Measurements from ENCODE around the gene VAMP2.
A peak's percentile ranks its signal among the peaks of the same experiment; 100 is the strongest.

Gene VAMP2

GRCh38 chr17:8118769-8119580 is 43.8 kb downstream of the VAMP2 start:
- peak; percentile 91 for TF ChIP-seq CTCF (conservative IDR thresholded peaks at IDR 0.05; ENCODE audit: low read depth, low read length)
- H3K4me3 ChIP-seq (ENCODE audit: low read length) = peak overlapping the region; percentile 78
- DNase-seq (ENCODE audit: low read depth) = no peak

GRCh38 chr17:8117980-8118768 is 44.6 kb downstream of the VAMP2 start, which contains the start of gene ALOXE3:
TSS of gene ALOXE3 (minus strand) at chr17:8118514. CDS start at chr17:8117990, 524 bp downstream.
- no peak for TF ChIP-seq CTCF (conservative IDR thresholded peaks at IDR 0.05; ENCODE audit: low read depth, low read length)
- H3K4me3 ChIP-seq (ENCODE audit: low read length) = peak within 1 kb of the TSS; percentile 78
- no peak for DNase-seq (ENCODE audit: low read depth)

GRCh38 chr17:8117367-8117979 is 45.3 kb downstream of the VAMP2 start:
- no peak for TF ChIP-seq CTCF (conservative IDR thresholded peaks at IDR 0.05; ENCODE audit: low read depth, low read length)
- DNase-seq (ENCODE audit: low read depth) = no peak
- H3K4me3 ChIP-seq (ENCODE audit: low read length) = peak overlapping the region; percentile 78

GRCh38 chr17:8116776-8117175 is 46.0 kb downstream of the VAMP2 start:
- H3K4me3 ChIP-seq (ENCODE audit: low read length) = no peak overlapping the region

GRCh38 chr17:8110907-8111306 is 51.8 kb downstream of the VAMP2 start:
- H3K4me3 ChIP-seq (ENCODE audit: low read length) = no peak overlapping the region
- no peak for TF ChIP-seq CTCF (conservative IDR thresholded peaks at IDR 0.05; ENCODE audit: low read depth, low read length)
- no peak for DNase-seq (ENCODE audit: low read depth)

More at GRCh38 chr17:8116776-8117175, 46.0 kb downstream of the VAMP2 start:
- TF ChIP-seq CTCF (conservative IDR thresholded peaks at IDR 0.05; ENCODE audit: low read depth, low read length) = no peak
- no peak for DNase-seq (ENCODE audit: low read depth)

- no peak overlapping the region for H3K4me3 ChIP-seq (ENCODE audit: low read length)
- no peak for TF ChIP-seq CTCF (conservative IDR thresholded peaks at IDR 0.05; ENCODE audit: low read depth, low read length)
- DNase-seq (ENCODE audit: low read depth) = no peak
Observed at GRCh38 chr17:8110456-8110804, 52.3 kb downstream of the VAMP2 start.
